Lower lobe of right lung (tissue), 2 donors: ENCODE data around the gene MYADML2. TPM values are rescaled to one million over a fixed set of nuclear protein-coding genes. Genes with fewer than 3 reads are reported as not detected.

ENCODE experiments used
- ATAC-seq, 2 donors: fragments of 200-7000 bp; cut with Tn5 transposase; one replicate each; pipeline ENCODE4 v1.9.1; 2020 to 2022; ENCODE audit warnings: mild to moderate bottlenecking in 2 of 2, moderate library complexity in 2 of 2
- DNase-seq: peaks from one replicate; pipeline ENCODE4 v3.0.0-alpha.2; 2020
- H3K27ac ChIP-seq: fragments of 200-600 bp; one replicate; pipeline ENCODE4 v1.8.0; 2022
- H3K27me3 ChIP-seq: fragments of 200-600 bp; one replicate; pipeline ENCODE4 v1.8.0; 2022; ENCODE audit warnings: low read depth
- H3K36me3 ChIP-seq: fragments of 200-600 bp; one replicate; pipeline ENCODE4 v1.8.0; 2022; ENCODE audit warnings: mild to moderate bottlenecking
- H3K4me1 ChIP-seq: fragments of 200-600 bp; one replicate; pipeline ENCODE4 v1.8.0; 2022
- H3K4me3 ChIP-seq: fragments of 200-600 bp; one replicate; pipeline ENCODE4 v1.8.0; 2022; ENCODE audit warnings: mild to moderate bottlenecking
- H3K9me3 ChIP-seq: fragments of 200-600 bp; one replicate; pipeline ENCODE4 v1.8.0; 2022
- intact Hi-C: fragments of 100-400 bp; cut with DNase I; formaldehyde crosslinking; loops from one replicate; pipeline ENCODE4 v1.11.0; 2022
- total RNA-seq: library from RNA; stranded (reverse); fragmentation: NEBNext Ultra II Directional; extraction: Animal tissue kit (Norgen Biotek cat#: 25700); gene quantifications from one replicate; pipeline ENCODE4 v1.2.1, GENCODE V29; 2021
- TF ChIP-seq, protein P1 (sequence below): fragments of 200-600 bp; IDR thresholded peaks from one replicate; pipeline ENCODE4 v1.8.0; 2022; ENCODE audit warnings: antibody characterized with exemption, mild to moderate bottlenecking
- donor health status: DM: no; HTN: yes; CAD: no; lungs with severe emphysema.

MYADML2 gene
- total RNA-seq, 1 donor from 2014 or later = not detected

DNA sequence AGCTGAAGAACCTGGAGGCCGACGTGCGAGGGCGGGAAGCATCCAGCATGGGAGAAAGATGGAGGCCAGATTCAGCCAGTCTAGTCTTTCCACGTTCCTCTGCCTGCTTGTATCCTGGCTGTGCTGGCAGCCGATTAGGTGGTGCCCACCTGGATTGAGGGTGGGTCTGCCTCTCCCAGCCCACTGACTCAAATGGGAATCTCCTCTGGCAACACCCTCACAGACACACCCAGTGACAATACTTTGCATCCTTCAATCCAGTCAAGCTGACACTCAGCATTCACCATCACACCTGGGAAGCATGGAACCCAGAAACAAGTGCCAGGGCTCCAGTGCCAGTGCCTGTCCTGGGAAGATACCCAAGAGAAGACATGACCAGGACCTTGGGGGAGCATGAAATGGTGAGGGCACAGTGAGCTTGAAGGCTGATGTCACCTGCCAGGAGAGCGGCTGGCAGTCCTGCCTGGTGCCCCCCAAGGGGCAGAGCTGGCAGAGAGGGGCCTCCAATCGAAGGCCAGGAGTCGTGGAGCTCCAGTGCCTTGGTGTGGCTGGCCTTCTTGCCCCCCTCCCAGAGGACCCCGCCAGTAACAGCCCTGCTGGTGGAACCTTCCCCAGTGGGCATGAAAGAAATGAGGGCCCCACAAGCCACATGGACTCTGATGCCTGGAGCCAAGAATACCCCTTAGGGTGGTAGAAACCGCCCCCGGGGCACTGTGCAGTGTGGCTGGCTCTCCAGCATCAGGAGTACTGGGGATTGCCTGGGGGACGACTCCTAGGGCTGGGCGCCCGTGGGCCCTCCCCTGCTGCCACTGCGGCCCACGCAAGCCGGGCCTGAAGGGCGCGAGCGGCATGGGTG, 45.6 kb downstream of the MYADML2 start:
- Histone ChIP-seq H3K27me3 (peaks cover 4% of the 10 kb centered on the region), H3K36me3 (peaks cover 64% of the 10 kb centered on the region), H3K9me3 (no peaks in the 10 kb centered on the region), H3K4me1 (peaks cover 14% of the 10 kb centered on the region), H3K27ac (no peak overlapping the region), H3K4me3 (peak overlapping the region; percentile 40)
- TF ChIP-seq, protein P1, sequence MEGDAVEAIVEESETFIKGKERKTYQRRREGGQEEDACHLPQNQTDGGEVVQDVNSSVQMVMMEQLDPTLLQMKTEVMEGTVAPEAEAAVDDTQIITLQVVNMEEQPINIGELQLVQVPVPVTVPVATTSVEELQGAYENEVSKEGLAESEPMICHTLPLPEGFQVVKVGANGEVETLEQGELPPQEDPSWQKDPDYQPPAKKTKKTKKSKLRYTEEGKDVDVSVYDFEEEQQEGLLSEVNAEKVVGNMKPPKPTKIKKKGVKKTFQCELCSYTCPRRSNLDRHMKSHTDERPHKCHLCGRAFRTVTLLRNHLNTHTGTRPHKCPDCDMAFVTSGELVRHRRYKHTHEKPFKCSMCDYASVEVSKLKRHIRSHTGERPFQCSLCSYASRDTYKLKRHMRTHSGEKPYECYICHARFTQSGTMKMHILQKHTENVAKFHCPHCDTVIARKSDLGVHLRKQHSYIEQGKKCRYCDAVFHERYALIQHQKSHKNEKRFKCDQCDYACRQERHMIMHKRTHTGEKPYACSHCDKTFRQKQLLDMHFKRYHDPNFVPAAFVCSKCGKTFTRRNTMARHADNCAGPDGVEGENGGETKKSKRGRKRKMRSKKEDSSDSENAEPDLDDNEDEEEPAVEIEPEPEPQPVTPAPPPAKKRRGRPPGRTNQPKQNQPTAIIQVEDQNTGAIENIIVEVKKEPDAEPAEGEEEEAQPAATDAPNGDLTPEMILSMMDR = no peak
- ATAC-seq = no peak
- no peak for DNase-seq
- intact Hi-C loops = no loop called here

GRCh38 chr17:81900181-81900820, 46.7 kb downstream of the MYADML2 start:
- peaks cover 65% of the 10 kb centered on the region for H3K36me3 ChIP-seq
- no peaks in the 10 kb centered on the region for H3K9me3 ChIP-seq
- peaks cover 14% of the 10 kb centered on the region for H3K4me1 ChIP-seq
- no peak overlapping the region for H3K27ac ChIP-seq
- intact Hi-C loops = no loop called here
- no peak for ATAC-seq
- H3K4me3 ChIP-seq = no peak overlapping the region
- TF ChIP-seq, protein P1 = no peak
- DNase-seq = no peak
- H3K27me3 ChIP-seq = peaks cover 4% of the 10 kb centered on the region

DNA sequence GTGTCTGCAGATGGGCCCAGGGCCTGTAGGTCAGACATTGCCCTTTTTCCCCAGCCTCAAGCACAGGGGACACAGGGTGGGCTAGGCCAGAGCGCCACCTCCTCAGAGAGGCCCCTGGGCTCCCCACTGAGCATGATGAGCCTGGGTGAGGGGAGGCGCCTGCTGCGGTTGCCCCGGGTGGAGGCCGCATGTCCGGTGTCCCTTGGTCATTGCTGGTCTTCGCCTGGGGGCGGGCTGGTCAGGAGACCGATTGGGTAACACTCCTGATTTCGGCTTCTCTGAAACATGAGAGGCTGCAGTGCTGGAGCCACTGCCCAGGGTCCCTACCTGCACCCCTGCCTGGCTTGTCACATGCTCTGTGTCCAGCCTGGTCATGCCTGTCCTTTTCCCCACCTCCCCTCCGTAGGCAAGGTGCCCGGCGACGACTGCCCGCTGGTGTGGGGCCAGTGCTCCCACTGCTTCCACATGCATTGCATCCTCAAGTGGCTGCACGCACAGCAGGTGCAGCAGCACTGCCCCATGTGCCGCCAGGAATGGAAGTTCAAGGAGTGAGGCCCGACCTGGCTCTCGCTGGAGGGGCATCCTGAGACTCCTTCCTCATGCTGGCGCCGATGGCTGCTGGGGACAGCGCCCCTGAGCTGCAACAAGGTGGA, 47.4 kb downstream of the MYADML2 start:
- H3K4me3 ChIP-seq = no peak overlapping the region
- peaks cover 14% of the 10 kb centered on the region for H3K4me1 ChIP-seq
- peaks cover 65% of the 10 kb centered on the region for H3K36me3 ChIP-seq
- no peak overlapping the region for H3K27ac ChIP-seq
- H3K27me3 ChIP-seq = peaks cover 4% of the 10 kb centered on the region
- DNase-seq = no peak
- no peaks in the 10 kb centered on the region for H3K9me3 ChIP-seq
- intact Hi-C loops = no loop called here
- TF ChIP-seq, protein P1 = no peak
- no peak for ATAC-seq

DNA sequence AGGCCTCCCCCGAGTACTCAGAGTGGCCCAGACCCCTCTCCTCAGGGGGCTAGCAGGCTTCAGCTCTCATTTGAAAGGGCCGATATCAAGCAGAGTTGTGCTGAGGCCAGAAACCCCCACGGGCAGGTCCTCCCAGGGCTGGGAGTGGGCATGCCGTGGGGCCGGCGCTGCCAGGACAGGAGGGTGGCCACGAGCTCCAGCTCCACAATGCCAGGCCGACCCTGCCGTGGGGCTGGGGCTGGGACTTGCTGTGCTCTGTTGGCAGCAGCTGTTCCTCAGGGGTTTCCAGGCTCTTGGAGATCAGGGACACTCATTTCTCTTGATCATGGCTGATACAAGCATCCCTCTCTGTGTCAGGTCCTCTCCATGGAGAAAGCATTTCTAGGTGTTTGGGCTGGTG, 48.1 kb downstream of the MYADML2 start:
- Histone ChIP-seq H3K27ac (no peak overlapping the region), H3K4me1 (peaks cover 14% of the 10 kb centered on the region), H3K27me3 (peaks cover 4% of the 10 kb centered on the region), H3K9me3 (no peaks in the 10 kb centered on the region), H3K4me3 (no peak overlapping the region), H3K36me3 (peaks cover 69% of the 10 kb centered on the region)
- ATAC-seq (no peak), DNase-seq (no peak)
- TF ChIP-seq, protein P1 = no peak
- intact Hi-C loops = no loop called here

- DNase-seq = no peak
- Histone ChIP-seq H3K36me3 (peaks cover 73% of the 10 kb centered on the region), H3K27me3 (peaks cover 4% of the 10 kb centered on the region), H3K9me3 (no peaks in the 10 kb centered on the region), H3K4me3 (no peak overlapping the region), H3K27ac (no peak overlapping the region), H3K4me1 (peaks cover 14% of the 10 kb centered on the region)
- TF ChIP-seq, protein P1 = no peak
- intact Hi-C loops = no loop called here
- ATAC-seq = no peak
These were observed 48.8 kb downstream of the MYADML2 start for GRCh38 chr17:81898029-81898866.
